DMS114 treated with DMSO at 0.1 percent for 48 hours (cell line): Measurements from ENCODE around the gene RGS19.
"Not testable (repeated sequence)": the region's sequence is repeated elsewhere in the genome, so short reads cannot be mapped to it uniquely, and the experiment has no call there.

Source experiments
- DNase-seq: peaks from one replicate; lab custom pipeline; 2025; ENCODE audit not compliant: unreplicated experiment; lab: John Stamatoyannopoulos, UW

RGS19 gene, protein sequence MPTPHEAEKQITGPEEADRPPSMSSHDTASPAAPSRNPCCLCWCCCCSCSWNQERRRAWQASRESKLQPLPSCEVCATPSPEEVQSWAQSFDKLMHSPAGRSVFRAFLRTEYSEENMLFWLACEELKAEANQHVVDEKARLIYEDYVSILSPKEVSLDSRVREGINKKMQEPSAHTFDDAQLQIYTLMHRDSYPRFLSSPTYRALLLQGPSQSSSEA

DNA sequence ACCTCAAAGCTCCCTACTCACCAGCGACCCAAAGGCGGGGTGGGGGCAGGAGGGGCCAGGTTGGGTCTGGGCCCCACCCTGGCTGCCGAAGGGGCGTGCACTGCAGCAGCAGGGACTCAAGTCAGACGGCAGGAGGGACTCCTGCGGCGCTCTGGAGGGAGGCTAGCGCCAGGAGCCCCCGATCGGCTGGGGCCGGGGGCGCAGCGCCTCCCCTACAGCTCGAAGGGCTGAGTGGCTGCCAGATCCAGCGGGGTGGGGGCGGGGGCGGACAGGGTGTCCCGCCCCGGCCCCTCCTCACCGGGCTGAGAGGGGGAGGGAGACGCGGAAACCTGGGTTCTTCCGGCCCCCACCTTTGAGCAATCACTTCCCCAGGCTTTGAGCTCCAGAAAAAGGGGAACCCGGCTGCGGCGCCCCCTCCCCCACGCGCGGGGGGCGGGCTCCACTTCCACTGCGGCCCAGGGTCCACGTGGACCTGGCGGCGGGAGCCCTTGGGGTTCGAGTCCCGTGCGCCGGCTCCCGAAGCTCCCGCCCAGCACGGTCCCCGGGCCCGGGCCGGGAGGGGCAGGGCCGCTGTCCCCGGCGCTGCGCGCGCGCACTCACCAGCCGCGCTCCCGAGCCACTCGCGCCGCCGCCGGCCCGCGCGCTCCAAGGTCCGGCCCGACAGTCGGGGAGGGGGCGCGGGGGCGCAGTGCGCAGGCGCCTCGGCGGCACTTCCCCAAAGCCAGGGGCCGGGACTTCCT is at the start of gene RGS19:
TSS of gene RGS19 (minus strand) at position 246 of the 740 bp plus-strand sequence. CDS start 2,632 bp downstream, outside the sequence.
- DNase-seq: peak; percentile 53

DNA sequence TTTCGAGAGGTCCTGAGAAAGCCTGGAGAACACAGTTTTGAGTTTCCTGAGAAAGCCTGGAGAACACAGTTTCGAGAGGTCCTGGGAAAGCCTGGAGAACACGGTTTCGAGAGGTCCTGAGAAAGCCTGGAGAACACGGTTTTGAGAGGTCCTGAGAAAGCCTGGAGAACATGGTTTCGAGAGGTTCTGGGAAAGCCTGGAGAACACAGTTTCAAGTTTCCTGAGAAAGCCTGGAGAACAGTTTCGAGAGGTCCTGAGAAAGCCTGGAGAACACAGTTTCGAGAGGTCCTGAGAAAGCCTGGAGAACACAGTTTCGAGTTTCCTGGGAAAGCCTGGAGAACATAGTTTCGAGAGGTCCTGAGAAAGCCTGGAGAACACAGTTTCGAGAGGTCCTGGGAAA is 44.2 kb upstream of the RGS19 start:
- DNase-seq: not testable (repeated sequence)

DNA sequence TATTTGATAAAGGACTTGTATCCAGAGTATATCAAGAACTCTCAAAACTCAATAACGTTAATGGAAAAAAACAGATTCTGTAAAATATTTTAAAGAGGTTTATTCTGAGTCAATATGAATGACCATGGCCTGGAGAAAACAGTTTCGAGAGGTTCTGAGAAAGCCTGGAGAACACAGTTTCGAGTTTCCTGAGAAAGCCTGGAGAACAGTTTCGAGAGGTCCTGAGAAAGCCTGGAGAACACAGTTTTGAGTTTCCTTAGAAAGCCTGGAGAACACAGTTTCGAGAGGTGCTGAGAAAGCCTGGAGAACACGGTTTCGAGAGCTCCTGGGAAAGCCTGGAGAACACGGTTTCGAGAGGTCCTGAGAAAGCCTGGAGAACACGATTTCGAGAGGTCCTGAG is 43.6 kb upstream of the RGS19 start:
- DNase-seq: not testable (repeated sequence)

DNA sequence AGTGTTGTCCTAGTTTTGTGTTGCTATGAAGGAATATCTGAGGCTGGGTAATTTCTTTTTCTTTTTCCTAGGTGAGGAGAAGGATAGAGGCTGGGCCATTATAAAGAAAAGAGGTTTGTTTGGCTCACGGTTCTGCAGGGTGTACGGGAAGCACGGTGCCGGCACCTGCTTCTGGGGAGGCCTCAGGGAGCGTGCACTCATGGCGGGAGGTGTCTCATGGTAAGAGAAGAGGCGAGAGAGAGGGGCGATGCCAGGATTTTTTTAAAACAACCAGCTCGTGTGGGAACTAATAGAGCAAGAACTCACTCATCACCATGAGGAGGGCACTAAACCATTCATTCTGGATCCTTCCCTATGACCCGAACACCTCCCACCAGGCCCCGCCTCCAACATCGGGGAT is 42.3 kb upstream of the RGS19 start:
- no peak for DNase-seq

DNA sequence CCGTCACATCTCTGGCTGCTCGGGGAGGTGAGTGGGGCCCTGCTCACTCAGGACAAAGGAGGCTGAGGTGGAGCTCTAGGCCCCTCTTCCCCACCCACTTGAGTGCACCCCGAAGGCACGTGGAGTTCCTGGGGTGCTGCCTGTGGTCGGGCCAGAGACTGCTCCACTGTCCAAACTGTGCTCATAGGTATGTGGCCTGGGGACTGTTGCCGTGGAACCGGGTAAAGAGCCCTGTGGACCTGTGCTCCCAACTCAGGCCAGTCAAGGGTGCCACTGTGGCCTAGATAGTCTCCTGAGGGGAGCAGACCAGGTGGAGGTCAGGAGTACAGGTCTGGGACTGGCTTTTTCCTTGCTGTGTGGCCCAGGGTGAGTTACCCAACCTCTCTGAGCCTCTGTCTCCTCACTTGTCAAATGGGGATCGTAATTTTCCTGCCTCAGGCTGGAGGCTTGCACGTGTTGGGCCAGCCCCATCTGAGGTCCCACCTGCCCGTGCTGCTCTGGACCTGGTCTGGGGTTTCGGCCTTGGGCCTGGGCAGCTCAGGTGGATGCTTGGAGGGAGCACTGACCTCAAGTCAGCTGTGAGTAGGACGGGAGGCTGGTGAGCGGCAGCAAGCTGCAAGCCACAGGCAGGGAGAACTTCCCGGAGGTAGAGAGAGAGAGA is 40.5 kb upstream of the RGS19 start:
- no peak for DNase-seq

DNA sequence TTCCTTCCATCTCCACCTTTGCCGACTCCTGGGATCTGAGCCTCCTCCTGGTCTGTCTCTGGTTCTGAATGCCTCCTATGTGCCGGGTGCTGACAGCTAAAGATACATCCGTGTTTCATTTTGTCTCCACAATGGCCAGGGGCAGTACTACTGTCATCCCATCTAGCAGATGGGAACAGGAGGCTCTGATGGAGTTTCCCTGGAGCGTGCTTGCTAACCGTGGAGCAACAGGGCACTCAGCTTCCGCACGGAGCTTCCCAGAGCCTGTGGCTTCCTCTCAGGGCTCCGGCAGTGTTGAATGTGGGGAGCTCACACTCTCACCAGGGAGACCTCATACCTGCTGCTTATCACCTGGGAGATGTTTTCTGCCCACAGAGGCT is 40.0 kb upstream of the RGS19 start:
- DNase-seq: no peak

DNA sequence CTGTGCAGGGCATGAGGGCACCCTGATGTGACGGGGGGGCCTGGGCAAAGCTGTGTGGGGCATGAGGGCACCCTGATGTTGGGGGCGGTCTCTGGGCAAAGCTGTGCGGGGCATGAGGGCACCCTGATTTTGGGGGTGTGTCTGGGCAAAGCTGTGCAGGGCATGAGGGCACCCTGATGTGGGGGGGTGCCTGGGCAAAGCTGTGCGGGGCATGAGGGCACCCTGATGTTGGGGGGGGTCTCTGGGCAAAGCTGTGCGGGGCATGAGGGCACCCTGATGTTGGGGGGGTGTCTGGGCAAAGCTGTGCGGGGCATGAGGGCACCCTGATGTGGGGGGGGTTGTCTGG is 38.1 kb upstream of the RGS19 start:
- not testable (repeated sequence) for DNase-seq

DNA sequence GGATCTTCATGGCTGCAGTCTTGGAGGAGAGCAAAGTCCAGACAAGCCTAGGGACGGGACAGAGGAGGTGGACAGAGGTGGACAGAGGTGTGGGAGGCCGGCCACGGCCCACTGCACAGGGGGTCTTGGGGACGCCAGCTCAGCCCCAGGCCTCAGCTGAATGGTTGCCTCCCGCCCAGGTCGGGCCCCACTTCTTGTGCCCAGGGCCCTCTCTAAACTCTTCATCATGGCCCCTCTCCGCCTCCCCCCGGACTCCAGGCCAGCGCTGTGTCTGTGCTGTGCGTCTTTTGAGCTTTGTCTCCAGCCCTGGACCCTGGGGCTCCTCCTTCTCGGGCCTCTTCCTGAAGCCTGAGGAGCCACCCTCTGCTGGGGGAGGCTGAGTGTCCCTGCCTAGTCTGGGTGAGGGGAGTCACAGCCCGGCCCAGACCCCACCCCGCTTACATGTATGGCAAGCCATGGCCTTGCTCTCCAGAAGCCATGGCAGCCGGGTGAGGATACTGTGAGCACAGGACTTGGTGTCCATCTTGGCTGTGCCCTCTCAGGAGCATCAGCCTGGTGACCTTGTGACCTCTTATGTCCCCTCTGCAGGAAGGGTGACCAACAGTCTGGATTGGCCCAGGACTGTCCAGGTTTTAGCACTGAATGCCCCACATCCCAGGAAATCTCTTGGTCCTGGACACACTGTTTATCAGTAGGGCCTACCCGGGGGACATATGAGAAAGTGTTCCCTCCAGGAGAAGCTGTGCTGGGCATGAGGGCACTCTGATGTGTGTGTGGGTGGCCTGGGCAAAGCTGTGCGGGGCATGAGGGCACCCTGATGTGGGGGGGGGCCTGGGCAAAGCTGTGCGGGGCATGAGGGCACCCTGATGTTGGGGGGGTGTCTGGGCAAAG is 37.5 kb upstream of the RGS19 start:
- DNase-seq: no peak

DNA sequence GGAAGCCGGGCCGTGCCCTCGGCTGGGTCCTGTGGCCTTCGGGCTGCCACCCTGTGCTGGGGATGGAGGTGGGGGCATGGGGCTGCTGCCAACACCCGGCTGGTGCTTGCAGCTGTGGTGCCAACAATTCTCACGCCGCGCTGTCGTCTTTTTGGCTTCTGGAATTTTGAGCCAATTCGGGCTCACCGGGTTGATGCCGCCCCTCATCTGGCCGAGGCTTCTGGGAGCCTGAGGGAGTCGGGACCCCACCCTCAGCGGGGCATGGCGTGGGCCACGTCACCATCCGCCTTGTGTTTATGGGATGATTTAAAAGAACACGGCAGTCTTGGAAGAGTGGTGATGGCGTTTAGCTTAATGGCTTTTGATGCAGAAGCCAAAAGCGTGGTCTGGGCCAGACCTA is 36.7 kb upstream of the RGS19 start:
- DNase-seq: no peak

DNA sequence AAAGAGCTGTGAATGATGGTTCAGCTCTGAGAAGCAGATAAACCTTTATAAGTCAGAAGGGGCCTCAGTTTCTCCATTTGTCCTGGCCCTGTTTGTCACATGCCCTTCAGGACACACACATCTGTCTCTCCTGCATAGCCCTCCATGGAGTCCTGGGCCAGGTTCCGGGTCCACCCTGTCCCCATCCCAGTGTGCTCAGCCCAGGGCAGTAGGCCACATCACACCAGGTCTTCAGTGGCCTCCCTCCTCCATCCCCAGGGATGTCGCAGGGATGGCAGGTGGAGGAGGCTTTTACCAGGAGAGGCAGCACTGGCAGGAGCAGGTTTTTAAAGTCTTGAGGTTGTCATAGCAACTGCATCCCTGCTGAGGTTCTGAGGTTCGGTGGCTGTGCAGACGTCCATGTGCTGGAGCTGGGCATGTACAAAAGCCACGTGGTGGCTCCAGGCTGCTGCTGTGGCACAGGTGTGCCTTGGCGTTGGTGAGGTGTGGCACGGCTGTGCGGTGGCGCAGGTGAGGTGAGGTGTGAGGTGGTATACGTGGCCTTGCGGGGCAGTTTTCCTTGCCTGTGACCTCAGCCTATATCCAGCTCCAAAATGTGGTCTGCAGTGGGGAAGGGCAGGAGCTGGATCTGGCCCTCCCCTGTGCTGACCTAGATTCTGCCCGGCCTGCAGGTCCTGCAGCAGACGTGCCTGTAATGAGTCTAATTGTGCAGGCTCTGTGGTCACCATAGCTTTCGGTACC is 36.0 kb upstream of the RGS19 start:
- no peak for DNase-seq

DNA sequence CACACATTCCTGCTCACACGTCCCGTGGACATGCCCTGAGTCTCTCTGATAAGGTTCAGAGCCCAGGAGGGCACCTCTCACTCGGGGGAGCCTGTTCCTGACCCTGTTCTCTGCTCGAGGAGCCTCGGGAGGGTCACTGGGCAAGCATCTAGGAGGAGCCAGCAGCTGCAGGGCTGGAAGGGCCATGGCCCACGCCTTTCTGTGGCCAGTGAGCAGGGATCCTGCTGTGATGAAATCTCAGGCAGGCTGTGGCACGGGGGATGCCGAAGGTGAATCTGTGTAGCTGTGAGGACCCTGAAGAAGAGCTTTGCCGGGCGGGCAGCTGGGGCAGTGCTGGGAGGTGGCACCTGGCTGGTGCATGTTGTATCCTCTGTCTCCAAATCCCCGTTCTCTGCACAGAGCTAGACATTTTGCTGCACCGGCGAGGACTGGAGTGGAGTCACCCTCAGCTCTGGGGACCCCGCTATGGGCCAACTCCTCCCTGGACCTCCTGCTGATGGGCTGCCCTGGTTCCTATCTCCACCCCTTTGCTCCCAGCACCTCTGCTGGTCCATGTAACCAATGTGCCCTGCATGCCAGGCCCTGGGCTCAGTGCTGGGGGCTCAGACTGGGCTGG is 35.1 kb upstream of the RGS19 start:
- no peak for DNase-seq

DNA sequence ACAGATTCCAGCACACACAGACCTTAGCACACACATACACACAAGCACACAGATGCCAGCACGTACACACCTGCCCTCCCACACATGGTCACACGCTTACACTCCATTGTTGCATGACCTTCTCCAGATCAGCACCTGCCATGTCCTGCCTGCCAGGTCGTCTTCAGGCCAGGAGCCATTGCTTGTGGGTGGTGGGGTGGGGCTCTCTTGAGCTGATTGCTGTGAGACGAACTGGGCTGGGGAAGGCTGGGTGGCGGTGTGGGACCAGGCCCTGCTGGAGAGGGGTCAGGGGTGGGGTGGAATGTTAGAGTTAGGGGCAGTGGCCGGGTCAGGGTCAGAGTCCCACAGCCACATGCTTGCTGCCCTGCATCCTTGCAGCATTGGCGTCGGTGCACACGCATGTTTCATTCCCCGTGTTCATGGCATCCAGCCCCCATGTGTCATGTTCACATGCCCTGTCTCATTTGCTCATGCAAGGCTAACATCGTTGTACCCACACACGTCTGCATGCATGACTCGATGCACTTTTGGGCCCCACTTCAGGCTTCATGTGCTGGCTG is 34.6 kb upstream of the RGS19 start:
- DNase-seq: no peak

DNA sequence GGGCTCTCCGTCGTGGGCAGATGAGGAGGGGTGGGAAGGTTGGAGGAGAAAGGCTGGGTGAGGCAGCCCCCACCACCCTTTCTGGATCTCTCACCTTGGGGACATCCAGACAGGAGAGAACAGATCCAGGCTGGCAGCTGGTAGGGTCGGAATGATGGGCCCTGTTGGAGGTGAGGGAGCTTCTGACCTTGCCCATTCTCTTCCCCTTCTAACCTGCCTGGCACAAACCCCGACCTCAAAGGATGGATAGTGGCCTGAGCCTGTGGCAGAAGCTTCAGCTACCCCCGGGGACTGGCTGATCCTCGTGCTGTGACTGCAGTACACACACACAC is 34.1 kb upstream of the RGS19 start:
- DNase-seq: no peak

DNA sequence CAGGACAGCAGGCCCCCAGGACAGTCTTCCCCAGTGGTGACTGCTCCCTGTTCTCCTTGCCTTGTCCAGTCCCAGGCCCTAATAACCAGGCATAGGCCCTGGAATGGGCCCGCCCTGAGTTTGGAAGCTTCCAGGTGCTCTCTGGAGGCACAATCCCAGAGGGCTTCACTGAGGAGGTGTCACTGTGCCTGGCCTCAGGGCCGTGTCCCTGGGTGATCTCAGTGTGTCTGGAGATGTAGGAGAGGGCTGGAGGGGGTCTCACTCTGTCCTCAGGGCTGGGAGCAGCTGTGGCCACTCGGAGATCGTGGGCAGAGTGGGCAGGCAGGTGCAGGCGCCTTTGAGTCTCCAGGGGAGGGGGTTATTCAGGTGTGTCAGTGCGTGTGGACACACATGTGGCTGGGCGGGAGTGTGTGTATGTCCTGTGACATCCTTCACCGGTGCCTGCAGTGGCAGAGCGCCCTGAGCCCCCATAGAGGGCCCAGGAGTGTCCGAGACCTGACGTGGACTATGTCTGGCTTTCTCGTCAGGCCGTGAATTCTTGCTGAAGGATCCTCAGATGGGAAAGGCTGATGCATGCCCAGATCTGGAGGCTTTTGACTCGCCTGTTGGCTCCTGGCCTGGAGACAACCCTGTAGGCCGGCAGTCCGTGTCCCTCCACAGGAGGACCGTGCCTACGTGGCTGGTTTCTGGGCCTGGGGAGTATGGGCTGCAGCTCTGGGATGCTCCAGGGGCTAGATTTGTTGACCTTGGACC is 33.5 kb upstream of the RGS19 start:
- DNase-seq: no peak

DNA sequence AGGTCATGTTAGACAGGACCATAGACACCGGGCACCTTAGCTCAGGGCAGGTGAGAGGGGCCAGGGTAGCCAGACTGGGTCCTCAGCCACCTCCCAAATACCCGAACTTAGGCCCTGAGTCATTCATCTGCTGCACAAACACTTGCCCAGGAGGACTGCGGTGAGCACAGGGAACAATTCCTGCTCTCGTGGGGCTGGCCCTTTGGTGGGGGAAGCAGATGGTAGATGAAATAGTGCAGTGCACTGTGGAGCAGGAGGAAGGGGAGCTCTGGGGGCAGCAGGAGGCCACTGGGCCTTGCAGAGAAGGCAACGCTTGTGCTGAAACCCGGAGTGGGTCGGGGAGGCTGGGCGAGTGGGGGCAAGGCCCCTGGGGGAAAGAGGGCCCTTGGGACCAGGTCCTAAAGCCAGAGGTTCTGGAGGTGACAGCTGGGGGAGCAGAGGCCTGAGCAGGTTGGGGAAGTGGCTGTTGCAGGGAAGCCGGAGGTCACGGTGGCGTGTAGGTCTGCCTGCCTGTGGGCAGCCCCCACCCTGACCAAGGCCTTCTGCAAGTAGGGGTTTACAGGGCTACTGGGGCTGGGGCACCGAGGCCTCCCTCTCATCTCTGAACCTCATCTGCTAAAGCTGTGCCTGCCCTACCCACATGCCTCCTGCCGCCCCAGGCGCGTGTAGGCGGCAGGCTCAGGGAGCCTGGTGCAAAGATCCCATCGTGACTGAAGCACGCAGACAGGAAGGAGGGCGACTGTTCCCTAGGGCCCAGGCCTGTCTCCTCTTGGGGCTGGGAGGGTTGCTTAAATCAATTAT is 32.7 kb upstream of the RGS19 start:
- DNase-seq: no peak

DNA sequence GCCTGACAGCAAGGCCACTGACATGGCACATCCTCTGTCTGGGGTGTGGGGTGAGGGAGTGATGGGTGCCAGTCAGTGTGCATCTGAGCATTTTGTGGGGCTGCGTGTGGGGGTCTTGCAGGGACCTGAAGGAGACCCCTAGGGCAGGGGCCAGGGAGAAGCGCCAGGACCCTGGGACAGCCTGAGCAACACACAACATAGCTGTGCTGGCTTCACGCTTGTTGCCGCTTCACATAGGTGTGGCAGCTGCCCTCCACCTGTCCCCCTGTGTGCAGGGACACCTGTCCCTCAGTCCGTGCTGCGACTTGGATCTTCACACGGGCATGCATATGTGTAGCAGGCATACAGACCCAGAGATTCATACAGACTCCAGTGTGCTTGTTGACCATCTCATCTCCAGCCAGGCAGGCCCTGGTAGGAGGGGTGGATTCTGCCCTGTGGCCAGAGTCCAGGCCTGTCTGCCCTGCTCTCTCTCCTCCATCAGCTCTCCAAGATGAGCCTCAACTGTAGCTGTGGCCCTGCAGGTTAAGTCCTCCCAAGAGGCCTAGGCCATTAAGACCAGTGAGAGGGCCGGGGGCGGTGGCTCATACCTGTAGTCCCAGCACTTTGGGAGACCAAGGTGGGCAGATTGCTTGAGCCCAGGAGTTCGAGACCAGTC is 31.2 kb upstream of the RGS19 start:
- DNase-seq: no peak

DNA sequence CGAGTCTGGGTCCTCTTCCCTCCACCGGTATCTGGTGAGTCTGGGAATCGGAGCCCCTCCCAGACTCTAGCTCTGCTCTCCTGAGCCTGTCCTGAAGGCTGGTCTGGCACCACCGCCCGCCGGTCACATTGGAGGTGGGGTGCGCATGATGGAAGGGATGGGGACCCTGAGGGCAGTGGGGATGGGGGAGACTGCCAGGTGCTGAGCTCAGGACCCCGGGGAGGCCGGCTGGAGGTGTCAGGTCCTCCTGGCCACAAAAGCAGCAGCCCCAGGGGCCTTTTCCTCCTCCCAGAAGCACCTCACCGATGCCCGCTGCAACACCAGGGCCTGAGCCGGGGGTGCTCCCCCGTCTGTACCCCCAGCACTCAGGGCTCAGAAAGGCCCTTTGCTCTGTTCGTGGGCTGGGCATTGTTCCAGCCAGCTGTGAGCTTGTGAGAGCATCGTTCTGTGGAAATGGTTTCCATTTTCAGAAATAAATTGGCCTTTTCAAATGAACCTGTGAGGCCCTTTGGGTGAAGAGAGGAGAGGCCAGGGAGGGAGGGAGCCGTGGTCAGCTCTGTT is 30.6 kb upstream of the RGS19 start:
- DNase-seq: no peak
